SKM-1 (cell line): Measurements from ENCODE around the gene PSMC6.
A peak's percentile ranks its signal among the peaks of the same experiment; 100 is the strongest.
"Not testable (repeated sequence)": the region's sequence is repeated elsewhere in the genome, so short reads cannot be mapped to it uniquely, and the experiment has no call there.

ENCODE experiments used
- DNase-seq: peaks from one replicate; lab custom pipeline; 2025; ENCODE audit not compliant: unreplicated experiment; lab: John Stamatoyannopoulos, UW

The PSMC6 gene

DNA sequence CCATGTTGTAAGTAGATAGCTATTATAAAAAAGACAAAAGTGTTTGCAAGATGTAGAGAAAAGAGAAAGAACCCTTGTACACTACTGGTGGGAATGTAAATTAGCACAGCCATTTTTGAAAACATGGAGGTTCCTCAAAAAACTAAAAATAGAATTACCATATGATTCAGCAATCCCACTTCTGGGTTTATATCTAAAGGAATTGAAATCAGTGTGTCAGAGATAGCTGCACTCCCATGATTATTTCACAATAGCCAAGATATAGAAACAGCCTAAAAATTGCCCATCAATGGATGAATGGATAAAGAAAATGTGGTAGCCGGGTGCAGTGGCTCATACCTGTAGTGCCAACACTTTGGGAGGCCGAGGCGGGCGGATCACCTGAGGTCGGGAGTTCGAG is 9.2 kb downstream of the PSMC6 start:
- no peak for DNase-seq

- DNase-seq, result no peak
Observed at GRCh38 chr14:52723514-52724359, 16.7 kb downstream of the PSMC6 start.

DNA sequence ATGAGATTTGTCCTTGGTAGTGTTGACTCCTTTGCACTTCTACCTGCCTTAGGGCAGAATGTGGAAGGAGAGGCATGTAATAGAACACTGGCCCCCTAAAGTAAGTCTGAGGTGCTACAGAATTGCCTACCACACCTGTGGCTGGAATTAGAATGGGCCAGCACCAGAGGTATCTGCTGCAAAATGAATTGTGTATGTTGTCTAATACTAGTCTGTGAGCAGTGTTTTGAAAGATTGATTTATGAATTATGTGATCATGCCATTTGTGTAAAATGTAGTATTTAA is 17.3 kb downstream of the PSMC6 start:
- DNase-seq, result no peak

GRCh38 chr14:52727509-52727908 is 20.5 kb downstream of the PSMC6 start:
- DNase-seq, result not testable (repeated sequence)

GRCh38 chr14:52729035-52729434 is 22.0 kb downstream of the PSMC6 start:
- DNase-seq, result not testable (repeated sequence)

- DNase-seq, result no peak
Observed at GRCh38 chr14:52729585-52729924, 22.6 kb downstream of the PSMC6 start.

DNA sequence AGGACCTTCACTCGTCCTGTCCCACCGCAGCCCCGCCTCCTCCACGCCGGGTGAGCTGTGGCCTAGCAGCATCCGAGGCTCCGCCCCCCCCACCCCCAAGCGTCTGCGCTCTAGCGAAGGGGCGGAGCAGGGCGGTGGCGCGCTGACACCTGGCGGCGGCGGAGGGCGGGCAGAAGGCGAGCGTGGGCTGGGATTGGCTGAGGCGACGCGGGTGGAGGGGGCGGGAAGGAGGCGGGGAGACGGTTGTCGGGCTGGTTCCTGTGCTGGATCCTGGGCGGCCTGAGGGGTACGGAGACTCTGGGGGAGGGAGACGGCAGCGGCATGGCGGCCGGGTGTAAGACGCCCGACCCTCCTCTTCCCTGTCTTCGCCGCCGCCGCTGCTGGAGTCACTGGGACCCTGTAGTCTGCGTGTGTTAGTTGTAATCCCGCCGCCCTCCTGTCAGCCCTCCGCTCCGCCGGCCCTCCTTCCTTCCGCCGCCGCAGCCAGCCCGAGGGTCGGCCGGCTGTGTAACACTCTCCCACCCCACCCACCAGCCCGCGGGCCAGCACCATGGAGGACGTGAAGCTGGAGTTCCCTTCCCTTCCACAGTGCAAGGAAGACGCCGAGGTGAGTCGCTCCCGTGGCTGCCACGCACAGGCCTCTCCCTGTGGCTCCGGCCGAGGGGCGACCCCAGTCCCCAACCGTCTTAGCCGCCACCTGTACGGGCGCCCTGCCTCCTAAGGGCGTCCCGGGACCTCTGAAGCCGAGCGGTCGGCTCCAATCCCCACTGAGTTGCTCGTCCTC is 23.1 kb downstream of the PSMC6 start, which contains the start of gene STYX:
Gene STYX, plus strand, starts transcription at position 242 of the 784 bp plus-strand sequence. Its CDS starts 309 bp downstream, at position 551.
- DNase-seq, result peak; percentile 67

- DNase-seq, result peak; percentile 12
Observed at GRCh38 chr14:52730709-52731111, 23.7 kb downstream of the PSMC6 start.

GRCh38 chr14:52733824-52734223 is 26.8 kb downstream of the PSMC6 start:
- DNase-seq, result no peak

- no peak for DNase-seq
Observed at GRCh38 chr14:52735921-52736489, 29.0 kb downstream of the PSMC6 start.

GRCh38 chr14:52738409-52738808 is 31.4 kb downstream of the PSMC6 start:
- DNase-seq, result no peak

DNA sequence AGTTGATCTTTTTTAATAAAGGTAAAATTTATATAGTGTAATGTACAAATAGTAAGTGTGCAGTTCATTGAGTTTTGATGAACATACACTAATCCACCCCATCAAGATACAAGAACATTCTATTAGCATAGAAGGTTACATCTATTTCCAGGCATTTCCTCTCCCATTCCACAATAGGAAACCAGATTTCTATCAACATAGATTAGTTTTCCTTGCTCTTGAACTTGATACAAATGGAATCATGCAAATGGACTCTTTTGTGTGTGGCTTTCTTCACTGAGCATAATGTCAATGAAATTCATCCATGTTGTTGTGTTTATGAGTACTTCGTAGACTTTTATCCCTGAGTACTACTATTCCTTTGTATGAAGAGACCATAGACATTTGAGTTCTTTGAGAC is 33.8 kb downstream of the PSMC6 start:
- no peak for DNase-seq

DNA sequence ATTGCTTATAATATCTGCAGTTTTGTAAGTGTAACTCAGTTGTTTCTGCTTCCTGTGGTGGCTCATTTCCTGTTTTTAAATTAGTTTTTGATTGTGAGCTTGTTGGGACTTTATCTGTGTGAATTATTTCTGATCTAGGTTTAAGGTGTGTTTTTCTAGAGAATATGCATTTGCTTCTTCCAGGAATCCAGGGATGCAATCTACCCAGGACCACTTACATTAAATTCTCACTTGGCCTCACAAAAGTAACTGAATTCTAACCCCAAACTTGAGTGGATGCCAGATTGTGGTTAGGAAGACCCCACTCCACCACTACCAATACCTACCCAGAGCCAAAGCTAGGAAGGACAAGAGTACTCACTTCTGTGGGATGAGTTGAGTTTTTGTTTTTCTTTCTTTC is 34.9 kb downstream of the PSMC6 start:
- no peak for DNase-seq

DNA sequence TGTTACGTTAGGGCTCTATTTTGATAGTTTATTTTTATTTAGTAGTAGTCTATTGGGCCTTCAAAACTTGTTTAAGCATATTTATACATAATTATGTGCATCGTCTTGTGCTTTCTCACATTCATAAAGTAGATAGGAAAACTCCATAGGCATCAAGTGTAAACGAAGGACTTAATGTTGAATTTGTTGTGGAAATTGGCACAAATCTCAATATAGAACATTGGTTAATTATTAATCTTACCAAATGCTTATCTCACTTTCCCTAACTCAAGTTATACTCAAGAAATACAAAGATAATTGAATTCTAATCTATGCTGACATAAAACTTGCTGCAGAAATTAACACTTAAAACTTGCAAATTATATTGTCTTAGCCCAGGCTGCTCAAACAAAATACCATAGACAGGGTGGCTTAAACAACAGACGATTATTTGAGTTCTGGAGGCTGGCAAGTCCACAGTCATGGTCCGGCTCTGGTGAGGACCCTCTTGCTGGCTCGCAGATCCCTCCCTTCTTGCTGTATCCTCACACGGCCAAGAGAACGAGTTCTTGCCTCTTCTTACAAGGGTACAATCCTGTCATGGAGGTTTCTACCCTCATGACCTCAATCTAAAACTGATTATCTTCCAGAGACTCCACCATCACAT is 41.8 kb downstream of the PSMC6 start:
- no peak for DNase-seq

DNA sequence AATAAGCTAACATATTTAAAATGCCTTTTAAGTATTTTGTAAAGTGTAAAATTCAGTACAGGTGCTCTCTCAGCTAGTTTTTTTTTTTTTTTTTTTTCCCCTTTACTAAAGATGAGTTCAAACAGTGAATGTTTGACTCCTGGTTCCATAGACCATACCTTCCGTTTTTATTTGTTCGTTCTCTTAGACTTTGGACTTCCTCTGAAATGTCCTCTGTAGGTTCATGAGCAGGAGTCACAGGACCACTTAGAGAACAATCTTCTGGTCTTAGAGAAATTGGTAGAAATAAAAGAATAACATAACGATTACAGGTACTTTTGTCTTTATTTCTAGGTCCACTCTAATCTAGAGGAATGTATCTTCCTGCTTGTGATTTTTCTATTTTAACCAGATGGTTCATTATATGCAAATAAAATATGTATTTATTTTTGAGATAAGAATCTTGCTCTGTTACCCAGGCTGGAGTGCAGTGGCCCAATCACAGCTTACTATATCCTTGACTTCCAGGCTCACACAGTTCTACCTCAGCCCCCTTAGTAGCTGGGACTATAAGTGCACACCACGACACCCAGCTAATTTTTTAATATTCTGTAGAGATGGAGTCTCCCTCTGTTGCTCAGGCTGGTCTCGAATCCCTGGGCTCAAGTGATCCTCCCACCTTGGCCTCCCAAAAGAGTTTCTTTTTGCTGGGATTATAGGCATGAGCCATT is 48.8 kb downstream of the PSMC6 start:
- no peak for DNase-seq

- DNase-seq, result no peak
Observed at GRCh38 chr14:52759145-52759544, 52.1 kb downstream of the PSMC6 start.

- DNase-seq, result not testable (repeated sequence)
Observed at GRCh38 chr14:52762923-52763322, 55.9 kb downstream of the PSMC6 start.

DNA sequence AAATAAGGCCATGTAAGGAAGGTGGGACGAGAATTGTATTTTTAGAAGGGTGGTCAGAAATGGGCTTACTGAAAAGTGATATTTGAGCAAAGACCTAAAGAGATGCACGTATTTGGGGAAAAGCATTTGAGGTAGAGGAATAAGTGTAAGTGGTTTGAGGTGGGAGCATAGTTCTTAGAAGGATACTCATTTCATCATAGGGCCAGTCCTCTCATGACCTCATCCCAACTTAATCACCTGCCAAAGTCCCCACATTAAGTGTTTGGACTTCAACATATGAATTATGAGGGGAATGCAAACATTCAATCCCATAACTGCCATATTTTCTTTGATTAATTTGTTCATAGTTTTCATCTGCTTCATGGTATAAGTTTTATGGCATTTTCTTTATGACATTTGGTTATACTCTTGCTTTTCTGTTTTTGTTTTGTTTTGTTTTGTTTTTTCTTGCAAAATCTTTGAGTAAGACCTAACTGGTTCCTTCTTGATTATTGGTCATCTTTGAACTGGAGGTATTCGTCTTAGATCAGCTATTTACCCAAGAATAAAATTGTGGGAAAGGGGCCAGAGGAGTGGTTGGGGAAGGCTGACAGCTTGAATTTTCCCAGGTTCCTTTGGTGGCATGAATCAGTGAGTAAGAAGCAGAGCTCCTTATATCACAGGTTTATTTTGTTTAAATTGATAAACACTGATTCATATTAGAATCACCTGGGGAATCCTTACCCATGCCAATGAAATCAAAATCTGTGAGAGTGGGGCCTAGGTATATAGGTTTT is 60.2 kb downstream of the PSMC6 start:
- no peak for DNase-seq

DNA sequence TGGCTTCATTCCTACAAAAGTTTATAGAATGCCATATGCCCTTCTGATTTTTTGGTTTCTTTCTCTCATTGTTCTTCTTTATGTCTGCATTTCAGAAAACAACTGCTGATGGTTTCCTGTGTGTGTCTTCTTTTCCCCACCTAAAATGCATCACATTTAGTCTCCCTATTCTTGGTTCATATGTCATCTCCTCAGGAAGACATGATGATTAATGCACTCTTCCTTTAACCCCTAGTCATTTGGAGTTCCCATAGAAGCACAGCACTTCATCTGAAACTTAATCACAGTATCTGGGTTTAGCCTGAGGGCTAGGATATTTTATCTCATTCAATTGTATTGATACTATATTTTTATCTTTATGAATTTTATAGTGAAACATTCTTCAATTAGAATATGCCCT is 62.9 kb downstream of the PSMC6 start:
- no peak for DNase-seq

DNA sequence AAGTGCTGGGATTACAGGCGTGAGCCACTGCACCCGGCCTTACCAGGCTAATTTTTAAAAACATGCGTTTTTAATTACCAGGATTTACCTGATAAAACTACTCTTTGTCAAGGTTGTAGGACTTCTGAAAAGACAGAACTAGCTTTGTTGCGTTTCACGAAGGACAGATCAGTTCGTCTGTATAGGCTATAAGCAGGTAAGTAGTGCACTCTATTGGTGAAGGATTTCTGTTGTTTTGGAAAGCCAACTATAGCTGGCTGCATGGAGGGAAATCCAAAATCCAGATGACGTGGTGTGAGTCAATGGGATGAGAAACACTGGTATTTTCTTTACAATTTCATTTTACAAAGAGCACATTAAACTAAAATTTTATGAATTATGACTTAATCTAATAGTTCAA is 69.8 kb downstream of the PSMC6 start:
- no peak for DNase-seq
